ENCODE results near the gene PSAP. TPM values are rescaled to one million over a fixed set of nuclear protein-coding genes. Genes with fewer than 3 reads are reported as not detected.

Gene PSAP
- total and polyA plus RNA-seq, 2 donors from 2014 or later: 1,082 to 1,249 TPM

DNA sequence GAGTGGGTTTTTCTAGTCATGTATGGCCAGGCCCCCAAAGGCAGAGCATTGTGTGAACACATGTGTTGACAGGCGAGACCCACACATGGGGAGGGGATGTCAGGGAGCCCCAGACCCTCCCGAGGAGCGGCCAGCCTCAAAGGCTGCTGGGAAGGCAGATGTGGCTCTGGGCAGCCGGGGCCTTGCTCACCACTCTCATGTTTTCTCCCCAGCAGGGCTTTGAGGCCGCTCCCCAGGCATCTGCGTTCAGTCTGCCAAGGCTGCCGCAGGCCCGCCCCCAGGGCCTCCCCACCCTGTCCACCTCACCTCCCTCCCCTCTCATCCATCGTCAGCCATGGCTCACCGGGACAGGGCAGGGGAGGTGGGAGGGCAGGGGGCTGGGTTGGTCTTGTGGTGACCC, 61.2 kb downstream of the PSAP start:
- FAIRE-seq (no peak), DNase-seq (no peak)
- H3K36me3 ChIP-seq (ENCODE audit: control insufficient read depth in 2 of 3, insufficient read depth in 3 of 3, low read length in 3 of 3): no peaks in the 10 kb centered on the region
- intact Hi-C loops (cut with DNase I): no loop called here
- no peaks in the 10 kb centered on the region for H3K27me3 ChIP-seq (ENCODE audit: control insufficient read depth, insufficient read depth, low read length)
- no peaks in the 10 kb centered on the region for H3K4me1 ChIP-seq (ENCODE audit: control insufficient read depth in 2 of 3, insufficient read depth in 2 of 3, low read depth in 1 of 3, low read length in 3 of 3)
- H3K4me3 ChIP-seq (ENCODE audit: low read length in 3 of 3): no peak overlapping the region
- H3K9me3 ChIP-seq (ENCODE audit: control insufficient read depth in 2 of 3, insufficient read depth in 1 of 3, low read length in 3 of 3): no peaks in the 10 kb centered on the region
- TF ChIP-seq, protein P1, sequence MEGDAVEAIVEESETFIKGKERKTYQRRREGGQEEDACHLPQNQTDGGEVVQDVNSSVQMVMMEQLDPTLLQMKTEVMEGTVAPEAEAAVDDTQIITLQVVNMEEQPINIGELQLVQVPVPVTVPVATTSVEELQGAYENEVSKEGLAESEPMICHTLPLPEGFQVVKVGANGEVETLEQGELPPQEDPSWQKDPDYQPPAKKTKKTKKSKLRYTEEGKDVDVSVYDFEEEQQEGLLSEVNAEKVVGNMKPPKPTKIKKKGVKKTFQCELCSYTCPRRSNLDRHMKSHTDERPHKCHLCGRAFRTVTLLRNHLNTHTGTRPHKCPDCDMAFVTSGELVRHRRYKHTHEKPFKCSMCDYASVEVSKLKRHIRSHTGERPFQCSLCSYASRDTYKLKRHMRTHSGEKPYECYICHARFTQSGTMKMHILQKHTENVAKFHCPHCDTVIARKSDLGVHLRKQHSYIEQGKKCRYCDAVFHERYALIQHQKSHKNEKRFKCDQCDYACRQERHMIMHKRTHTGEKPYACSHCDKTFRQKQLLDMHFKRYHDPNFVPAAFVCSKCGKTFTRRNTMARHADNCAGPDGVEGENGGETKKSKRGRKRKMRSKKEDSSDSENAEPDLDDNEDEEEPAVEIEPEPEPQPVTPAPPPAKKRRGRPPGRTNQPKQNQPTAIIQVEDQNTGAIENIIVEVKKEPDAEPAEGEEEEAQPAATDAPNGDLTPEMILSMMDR (IDR thresholded peaks at IDR 0.05; ENCODE audit: borderline replicate concordance, extremely low read depth, insufficient read depth): no peak
- H3K27ac ChIP-seq (ENCODE audit: low read depth in 2 of 2, low read length in 2 of 2): no peak overlapping the region
- no peak overlapping the region for H3K9ac ChIP-seq (ENCODE audit: low read length in 3 of 3)

DNA sequence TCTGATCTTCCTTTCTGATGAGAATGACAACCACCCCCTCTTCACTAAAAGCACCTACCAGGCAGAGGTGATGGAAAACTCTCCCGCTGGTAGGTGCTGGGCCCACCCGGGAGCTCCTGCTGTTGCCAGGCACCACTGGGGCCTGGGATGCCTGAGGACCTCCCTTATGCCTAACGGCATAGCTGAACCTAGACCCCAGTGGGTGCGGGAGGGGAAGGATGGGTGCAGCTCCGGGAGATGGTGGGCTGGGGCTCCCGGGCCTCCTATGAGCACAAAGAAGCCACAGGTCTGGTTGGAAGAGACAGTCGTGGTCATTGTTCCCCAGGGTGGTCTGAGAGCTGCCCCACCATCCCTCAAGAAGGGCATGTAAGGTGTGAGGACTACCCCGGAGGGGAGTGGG, 62.1 kb downstream of the PSAP start:
- H3K9me3 ChIP-seq (ENCODE audit: control insufficient read depth in 2 of 3, insufficient read depth in 1 of 3, low read length in 3 of 3): no peaks in the 10 kb centered on the region
- H3K9ac ChIP-seq (ENCODE audit: low read length in 3 of 3): no peak overlapping the region
- no peaks in the 10 kb centered on the region for H3K4me1 ChIP-seq (ENCODE audit: control insufficient read depth in 2 of 3, insufficient read depth in 2 of 3, low read depth in 1 of 3, low read length in 3 of 3)
- no peak overlapping the region for H3K27ac ChIP-seq (ENCODE audit: low read depth in 2 of 2, low read length in 2 of 2)
- DNase-seq (peak in 1 of 5 donors; percentile 38), FAIRE-seq (no peak)
- no peaks in the 10 kb centered on the region for H3K27me3 ChIP-seq (ENCODE audit: control insufficient read depth, insufficient read depth, low read length)
- intact Hi-C loops (cut with DNase I): no loop called here
- no peak overlapping the region for H3K4me3 ChIP-seq (ENCODE audit: low read length in 3 of 3)
- TF ChIP-seq, protein P1 (IDR thresholded peaks at IDR 0.05; ENCODE audit: borderline replicate concordance, extremely low read depth, insufficient read depth): no peak
- H3K36me3 ChIP-seq (ENCODE audit: control insufficient read depth in 2 of 3, insufficient read depth in 3 of 3, low read length in 3 of 3): no peaks in the 10 kb centered on the region

DNA sequence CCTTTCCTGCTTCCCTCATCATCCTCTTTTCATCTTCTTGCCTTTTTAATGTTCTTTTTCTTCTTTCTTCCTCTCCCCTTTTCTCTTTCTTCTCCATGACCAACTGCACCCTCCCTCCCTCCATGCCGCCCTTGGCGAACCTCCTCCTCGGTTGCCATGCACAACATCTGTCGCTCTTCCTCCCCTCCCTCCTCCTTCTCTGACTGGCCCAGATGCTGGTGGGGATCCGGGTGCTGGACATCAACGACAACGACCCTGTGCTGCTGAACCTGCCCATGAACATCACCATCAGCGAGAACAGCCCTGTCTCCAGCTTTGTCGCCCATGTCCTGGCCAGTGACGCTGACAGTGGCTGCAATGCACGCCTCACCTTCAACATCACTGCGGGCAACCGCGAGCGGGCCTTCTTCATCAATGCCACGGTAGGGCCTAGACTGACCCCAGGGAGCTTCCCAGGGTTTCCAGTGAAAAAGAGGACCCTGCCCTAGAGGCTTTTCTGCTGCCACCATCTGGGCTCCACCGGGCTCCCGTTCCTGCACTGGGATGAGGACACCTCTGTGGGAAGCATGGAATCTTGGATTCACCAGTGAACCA, 66.3 kb downstream of the PSAP start:
- Histone ChIP-seq H3K4me3 (ENCODE audit: low read length in 3 of 3) (no peak overlapping the region), H3K27ac (ENCODE audit: low read depth in 2 of 2, low read length in 2 of 2) (no peak overlapping the region), H3K27me3 (ENCODE audit: control insufficient read depth, insufficient read depth, low read length) (no peaks in the 10 kb centered on the region), H3K9ac (ENCODE audit: low read length in 3 of 3) (no peak overlapping the region), H3K36me3 (ENCODE audit: control insufficient read depth in 2 of 3, insufficient read depth in 3 of 3, low read length in 3 of 3) (no peaks in the 10 kb centered on the region), H3K9me3 (ENCODE audit: control insufficient read depth in 2 of 3, insufficient read depth in 1 of 3, low read length in 3 of 3) (no peaks in the 10 kb centered on the region), H3K4me1 (ENCODE audit: control insufficient read depth in 2 of 3, insufficient read depth in 2 of 3, low read depth in 1 of 3, low read length in 3 of 3) (no peaks in the 10 kb centered on the region)
- TF ChIP-seq, protein P1 (IDR thresholded peaks at IDR 0.05; ENCODE audit: borderline replicate concordance, extremely low read depth, insufficient read depth): no peak
- intact Hi-C loops (cut with DNase I): no loop called here
- peak in 1 of 5 donors; percentile 39 for DNase-seq
- no peak for FAIRE-seq

Data from kidney (tissue), 14 donors.